Body of pancreas (tissue), 4 donors: ENCODE measurements around the gene NEK11. TPM values are rescaled to one million over a fixed set of nuclear protein-coding genes. Genes with fewer than 3 reads are reported as not detected.

Source experiments
- ATAC-seq: fragments of 150-250 bp; one replicate; pipeline ENCODE4 v1.9.1; 2016
- DNase-seq, 4 donors: peaks; one replicate each; pipeline ENCODE4 v3.0.0-alpha.2; 2019
- H3K27ac ChIP-seq, 4 donors: fragments of 200-600 bp; sonication (generic); 1 replicate in 3 of 4; 2 replicates in 1 of 4; pipeline versions ENCODE4 v1.5.1 to v1.6.1; 2016 to 2019; ENCODE audit warnings: mild to moderate bottlenecking in 1 of 4, mixed read lengths in 1 of 4, moderate library complexity in 1 of 4
- H3K27me3 ChIP-seq, 2 donors: fragments of 200-600 bp; sonication (generic); one replicate each; pipeline ENCODE4 v1.6.0; 2016; ENCODE audit warnings: mild to moderate bottlenecking in 1 of 2
- H3K36me3 ChIP-seq, 2 donors: fragments of 200-600 bp; sonication (generic); replicated peaks in 1 of 2; 2 replicates each; pipeline ENCODE4 v1.5.1; 2016; ENCODE audit warnings: low read depth in 2 of 2; ENCODE audit not compliant: insufficient read depth in 1 of 2
- H3K4me1 ChIP-seq: fragments of 200-600 bp; sonication (generic); one replicate; pipeline ENCODE4 v1.6.0; 2016
- H3K4me3 ChIP-seq, 2 donors: fragments of 200-600 bp; sonication (generic); 1 replicate in 1 of 2; 2 replicates in 1 of 2; pipeline ENCODE4 v1.5.1; 2016 to 2019
- H3K9me3 ChIP-seq, 3 donors: fragments of 200-600 bp; sonication (generic); 1 replicate in 2 of 3; 2 replicates in 1 of 3; pipeline ENCODE4 v1.5.1; 2016
- CTCF ChIP-seq, 7 experiments: fragments of 450-650 bp in 4 of 7; fragments of 200-600 bp in 3 of 7; sonication (generic) in 3 of 7; IDR thresholded peaks; one replicate each; pipeline ENCODE4 v1.5.1; 2016 to 2019; ENCODE audit warnings: antibody characterized with exemption in 7 of 7
- POLR2A ChIP-seq, 3 donors: fragments of 450-650 bp; IDR thresholded peaks; one replicate each; pipeline ENCODE4 v1.6.1; 2016; ENCODE audit warnings: antibody characterized with exemption in 3 of 3, mild to moderate bottlenecking in 2 of 3
- WGBS, 2 donors: methylation state at CpG; one replicate each; pipeline ENCODE4 v1.1.5; 2017; 5-methylcytosine and 5-hydroxymethylcytosine counted together
- intact Hi-C: fragments of 100-400 bp; cut with DNase I; formaldehyde crosslinking; loops from one replicate; pipeline ENCODE4 v1.15.1; 2023
- total RNA-seq, 2 donors: library from RNA; depleted of rRNA; stranded (reverse); fragments of >200 nt; gene quantifications; one replicate each; pipeline ENCODE4 v1.1.0, GENCODE V29; 2016

The NEK11 gene
- total RNA-seq, 2 donors from 2014 or later = 3.4 to 10.2 TPM

DNA sequence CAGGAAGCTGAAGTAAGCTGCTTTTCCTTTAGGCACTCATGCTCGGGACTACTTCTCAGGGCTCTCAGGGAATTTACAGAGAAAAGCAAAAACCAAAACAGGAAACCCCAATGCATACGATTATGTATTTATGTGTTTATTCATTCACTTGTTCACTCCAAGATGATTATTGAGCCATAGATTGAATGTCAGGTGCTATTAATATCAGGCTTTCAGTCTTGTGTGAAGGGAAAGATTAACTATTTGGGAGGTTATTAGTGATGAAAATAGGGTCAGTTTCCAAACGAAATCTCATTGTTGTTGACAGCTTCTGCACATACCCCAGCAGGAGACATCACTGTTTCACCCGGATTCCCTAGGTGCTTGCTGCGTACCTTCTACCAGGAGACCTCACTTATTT is 135.8 kb downstream of the NEK11 start:
- no peaks in the 10 kb centered on the region for H3K27me3 ChIP-seq
- ATAC-seq (no peak), DNase-seq (no peak)
- peaks cover 6% of the 10 kb centered on the region for H3K4me1 ChIP-seq
- no peak overlapping the region for H3K4me3 ChIP-seq
- no peak for TF ChIP-seq POLR2A (IDR thresholded peaks at IDR 0.05)
- TF ChIP-seq CTCF (IDR thresholded peaks at IDR 0.05) = no peak
- 71 to 72% methylated on average over 5 of the region's 5 CpGs for WGBS, 2 donors
- no peaks in the 10 kb centered on the region for H3K36me3 ChIP-seq
- intact Hi-C loops = no loop called here
- no peak overlapping the region for H3K27ac ChIP-seq
- no peaks in the 10 kb centered on the region for H3K9me3 ChIP-seq

DNA sequence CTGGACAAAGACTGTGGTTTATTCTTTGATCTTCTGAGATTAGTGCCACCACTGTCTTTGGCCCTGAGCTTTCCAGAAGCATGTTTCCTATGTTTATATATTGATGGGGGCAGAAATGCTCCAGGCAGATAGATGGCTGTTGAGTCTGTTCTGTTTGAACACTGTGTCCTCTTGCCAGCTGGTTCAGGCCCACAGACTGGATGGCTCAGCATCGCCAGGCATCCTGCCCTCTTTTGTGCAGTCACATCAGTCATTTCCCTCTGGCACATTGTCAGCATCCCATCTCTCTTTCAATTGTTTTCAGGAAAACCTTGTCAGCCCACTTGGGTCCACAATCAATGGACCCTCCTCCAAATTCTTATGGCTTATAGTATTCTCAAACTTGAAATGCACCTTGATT is 141.2 kb downstream of the NEK11 start:
- WGBS, 2 donors = 87 to 92% methylated on average over 1 of the region's 1 CpG
- intact Hi-C loops = no loop called here
- DNase-seq = no peak

GRCh38 chr3:131169331-131169730 is 142.7 kb downstream of the NEK11 start:
- H3K27ac ChIP-seq = no peak overlapping the region
- H3K9me3 ChIP-seq = no peaks in the 10 kb centered on the region
- intact Hi-C loops = no loop called here
- TF ChIP-seq POLR2A (IDR thresholded peaks at IDR 0.05) (no peak), CTCF (IDR thresholded peaks at IDR 0.05) (no peak)
- H3K4me3 ChIP-seq = no peak overlapping the region
- 81 to 84% methylated on average over 3 of the region's 3 CpGs for WGBS, 2 donors
- ATAC-seq = no peak
- no peak for DNase-seq
- no peaks in the 10 kb centered on the region for H3K36me3 ChIP-seq
- peaks cover under 1% of the 10 kb centered on the region for H3K4me1 ChIP-seq
- H3K27me3 ChIP-seq = no peaks in the 10 kb centered on the region

More for the DNA sequence above, 141.2 kb downstream of the NEK11 start:
- ATAC-seq = no peak
- no peak for TF ChIP-seq CTCF (IDR thresholded peaks at IDR 0.05)
- TF ChIP-seq POLR2A (IDR thresholded peaks at IDR 0.05) = no peak
- H3K4me3 ChIP-seq = no peak overlapping the region
- peaks cover 6% of the 10 kb centered on the region for H3K4me1 ChIP-seq
- no peaks in the 10 kb centered on the region for H3K36me3 ChIP-seq
- H3K27ac ChIP-seq = no peak overlapping the region
- no peaks in the 10 kb centered on the region for H3K9me3 ChIP-seq
- H3K27me3 ChIP-seq = no peaks in the 10 kb centered on the region

GRCh38 chr3:131172502-131173200 is 146.0 kb downstream of the NEK11 start:
- H3K4me3 ChIP-seq = no peak overlapping the region
- 86 to 87% methylated on average over 3 of the region's 3 CpGs for WGBS, 2 donors
- DNase-seq (no peak), ATAC-seq (no peak)
- TF ChIP-seq CTCF (IDR thresholded peaks at IDR 0.05) (no peak), POLR2A (IDR thresholded peaks at IDR 0.05) (no peak)
- no peaks in the 10 kb centered on the region for H3K36me3 ChIP-seq
- no peak overlapping the region for H3K27ac ChIP-seq
- no peaks in the 10 kb centered on the region for H3K4me1 ChIP-seq
- no peaks in the 10 kb centered on the region for H3K27me3 ChIP-seq
- intact Hi-C loops = no loop called here
- no peaks in the 10 kb centered on the region for H3K9me3 ChIP-seq

- intact Hi-C loops = no loop called here
- no peaks in the 10 kb centered on the region for H3K4me1 ChIP-seq
- TF ChIP-seq CTCF (IDR thresholded peaks at IDR 0.05) (no peak), POLR2A (IDR thresholded peaks at IDR 0.05) (no peak)
- H3K27ac ChIP-seq = no peak overlapping the region
- no peak for ATAC-seq
- H3K36me3 ChIP-seq = no peaks in the 10 kb centered on the region
- no peaks in the 10 kb centered on the region for H3K9me3 ChIP-seq
- no peak overlapping the region for H3K4me3 ChIP-seq
- H3K27me3 ChIP-seq = no peaks in the 10 kb centered on the region
- DNase-seq = no peak
- WGBS, 2 donors = 83 to 85% methylated on average over 1 of the region's 1 CpG
Observed at GRCh38 chr3:131174752-131175151, 148.1 kb downstream of the NEK11 start.
